HepG2 (cell line): Measurements from ENCODE around the gene SAA2. TPM values are rescaled to one million over a fixed set of nuclear protein-coding genes. Genes with fewer than 3 reads are reported as not detected.

ENCODE experiments used
- ATAC-seq: fragments of 200-7000 bp; cut with Tn5 transposase; 3 replicates; pipeline ENCODE4 v1.9.1; 2020; ENCODE audit warnings: mild to moderate bottlenecking, moderate library complexity
- BruUV-seq: library from RNA; stranded (reverse); fragments of 400-500 nt; replicated peaks from 2 replicates; lab custom pipeline; 2021; lab: Mats Ljungman, UMichigan
- CTCF ChIA-PET: fragments of 300-600 bp; formaldehyde crosslinking; extraction: SDS; loops from one replicate; lab custom pipeline; 2021; ENCODE audit warnings: low total read pairs, inconsistent platforms, low intra/inter-chr PET ratio; lab: Yijun Ruan, JAX
- POLR2A ChIA-PET: fragments of 350-600 bp; sonication (Branson Sonifier 250); formaldehyde crosslinking; loops from one replicate; lab custom pipeline; 2020; ENCODE audit warnings: antibody characterized with exemption, inconsistent platforms; lab: Yijun Ruan, JAX
- DNase-seq: peaks from one replicate; pipeline ENCODE4 v3.0.0-alpha.2; 2015; ENCODE audit warnings: low spot score
- FAIRE-seq: peaks from 3 replicates; lab custom pipeline; 2011; peaks lifted over from hg19 to GRCh38; lab: Jason Lieb, UNC
- H2AFZ ChIP-seq: one replicate; pipeline ENCODE4 v1.6.1; 2011; ENCODE audit warnings: low read length, inconsistent platforms
- H3K27ac ChIP-seq: fragments of 300-600 bp; 3 replicates; pipeline ENCODE4 v1.8.0; 2011; ENCODE audit warnings: mixed run types, mild to moderate bottlenecking, mixed read lengths, low read length, inconsistent platforms; ENCODE audit not compliant: insufficient read depth; ENCODE audit errors: extremely low read length
- H3K27me3 ChIP-seq, 2 experiments: fragments of 200-600 bp in 1 of 2; 2 replicates in 1 of 2; 3 replicates in 1 of 2; pipeline versions ENCODE4 v1.6.0 to v1.8.0; 2011; ENCODE audit warnings: low read length in 2 of 2, mild to moderate bottlenecking in 2 of 2, moderate library complexity in 2 of 2, inconsistent platforms in 1 of 2; ENCODE audit not compliant: insufficient read depth in 2 of 2, control insufficient read depth in 1 of 2
- H3K36me3 ChIP-seq, 2 experiments: fragments of 200-600 bp in 1 of 2; replicated peaks in 1 of 2; 2 replicates in 1 of 2; 3 replicates in 1 of 2; pipeline versions ENCODE4 v1.5.1 to v1.8.0; 2011; ENCODE audit warnings: low read length in 2 of 2, inconsistent platforms in 1 of 2; ENCODE audit not compliant: insufficient read depth in 2 of 2, control insufficient read depth in 1 of 2
- H3K4me1 ChIP-seq: 2 replicates; pipeline ENCODE4 v1.5.1; 2012; ENCODE audit warnings: low read length, inconsistent platforms; ENCODE audit not compliant: insufficient read depth
- H3K4me2 ChIP-seq: 2 replicates; pipeline ENCODE4 v1.6.0; 2011; ENCODE audit warnings: low read depth, low read length, inconsistent platforms
- H3K4me3 ChIP-seq, 3 experiments: fragments of 200-600 bp in 1 of 3; sonication (generic), shearing (Covaris generic) in 1 of 3; replicated peaks in 1 of 3; 2 replicates each; pipeline ENCODE4 v1.5.1; 2011 to 2016; ENCODE audit warnings: low read length in 3 of 3, inconsistent platforms in 2 of 3, low read depth in 2 of 3, mild to moderate bottlenecking in 2 of 3, control low read depth in 1 of 3, mixed read lengths in 1 of 3; ENCODE audit not compliant: insufficient read depth in 1 of 3
- H3K79me2 ChIP-seq: one replicate; pipeline ENCODE4 v1.6.1; 2011; ENCODE audit warnings: low read length, inconsistent platforms; ENCODE audit not compliant: insufficient read depth
- H3K9ac ChIP-seq: 2 replicates; pipeline ENCODE4 v1.6.0; 2011; ENCODE audit warnings: mild to moderate bottlenecking, low read depth, low read length, inconsistent platforms; ENCODE audit not compliant: insufficient read depth
- H3K9me3 ChIP-seq: 2 replicates; pipeline ENCODE4 v1.5.1; 2012; ENCODE audit warnings: mild to moderate bottlenecking, low read length
- H4K20me1 ChIP-seq: 2 replicates; pipeline ENCODE4 v1.6.0; 2011; ENCODE audit warnings: inconsistent platforms, mild to moderate bottlenecking, low read length, moderate library complexity; ENCODE audit not compliant: insufficient read depth
- CEBPG ChIP-seq: IDR thresholded peaks from 2 replicates; pipeline ENCODE4 v1.6.1; 2016
- CTCF ChIP-seq: sonication (generic); formaldehyde crosslinking; IDR thresholded peaks from 2 replicates; pipeline ENCODE4 v1.5.0; 2020; ENCODE audit warnings: mild to moderate bottlenecking, missing genetic modification reagents, moderate library complexity
- ELF3 ChIP-seq: IDR thresholded peaks from 2 replicates; pipeline ENCODE4 v1.6.1; 2016; ENCODE audit warnings: missing genetic modification reagents, missing compliant biosample characterization
- ERF ChIP-seq: IDR thresholded peaks from 2 replicates; pipeline ENCODE4 v1.6.1; 2018; ENCODE audit warnings: missing biosample characterization, missing genetic modification reagents
- ETV5 ChIP-seq: IDR thresholded peaks from 2 replicates; pipeline ENCODE4 v1.6.1; 2018; ENCODE audit warnings: missing biosample characterization, missing genetic modification reagents, inconsistent platforms, borderline replicate concordance
- HHEX ChIP-seq: IDR thresholded peaks from 2 replicates; pipeline ENCODE4 v1.6.1; 2016; ENCODE audit warnings: control low read depth
- IKZF4 ChIP-seq: sonication (generic); formaldehyde crosslinking; IDR thresholded peaks from 2 replicates; pipeline ENCODE4 v1.5.1; 2020; ENCODE audit warnings: borderline replicate concordance, mild to moderate bottlenecking, low read depth, missing genetic modification reagents; ENCODE audit errors: not compliant biosample characterization
- PITX1 ChIP-seq: sonication (generic); formaldehyde crosslinking; IDR thresholded peaks from 2 replicates; pipeline ENCODE4 v1.5.1; 2020; ENCODE audit warnings: mild to moderate bottlenecking, missing genetic modification reagents
- RAD21 ChIP-seq: fragments of 450-650 bp; formaldehyde crosslinking; IDR thresholded peaks from 2 replicates; pipeline ENCODE4 v1.5.0; 2020; ENCODE audit warnings: mild to moderate bottlenecking
- RXRB ChIP-seq: IDR thresholded peaks from 2 replicates; pipeline ENCODE4 v1.6.1; 2016; ENCODE audit warnings: borderline replicate concordance, missing genetic modification reagents, missing compliant biosample characterization
- SMC3 ChIP-seq: IDR thresholded peaks from 2 replicates; pipeline ENCODE4 v1.6.1; 2011; ENCODE audit warnings: low read length, improper control_type of control experiment
- SOX6 ChIP-seq, 2 experiments: fragments of 450-650 bp in 1 of 2; sonication (generic) in 1 of 2; formaldehyde crosslinking in 1 of 2; IDR thresholded peaks; 2 replicates each; pipeline versions ENCODE4 v1.4.0 to v1.6.1; 2017 to 2020; ENCODE audit warnings: antibody characterized with exemption in 1 of 2, mild to moderate bottlenecking in 1 of 2, missing genetic modification reagents in 1 of 2
- STAG1 ChIP-seq: sonication (generic); formaldehyde crosslinking; IDR thresholded peaks from 2 replicates; pipeline ENCODE4 v1.4.0; 2020; ENCODE audit warnings: missing genetic modification reagents
- TEAD3 ChIP-seq: optimal IDR thresholded peaks from 2 replicates; pipeline ENCODE3; 2016; ENCODE audit warnings: borderline replicate concordance
- XRCC5 ChIP-seq: fragments of 200-400 bp; formaldehyde crosslinking; optimal IDR thresholded peaks from 2 replicates; pipeline ENCODE3; 2017; ENCODE audit warnings: mild to moderate bottlenecking, low read length
- ZBTB21 ChIP-seq: sonication (generic); formaldehyde crosslinking; IDR thresholded peaks from 2 replicates; pipeline ENCODE4 v1.4.0; 2020; ENCODE audit warnings: missing genetic modification reagents
- ZBTB7B ChIP-seq: sonication (generic); formaldehyde crosslinking; IDR thresholded peaks from 2 replicates; pipeline ENCODE4 v1.4.0; 2020; ENCODE audit warnings: missing genetic modification reagents
- ZNF331 ChIP-seq: sonication (generic); formaldehyde crosslinking; IDR thresholded peaks from 2 replicates; pipeline ENCODE4 v1.4.0; 2020; ENCODE audit warnings: missing genetic modification reagents
- ZNF569 ChIP-seq: sonication (generic); formaldehyde crosslinking; IDR thresholded peaks from 2 replicates; pipeline ENCODE4 v1.5.0; 2020; ENCODE audit warnings: mild to moderate bottlenecking, missing genetic modification reagents, moderate library complexity, borderline replicate concordance
- ZNF841 ChIP-seq: sonication (generic); formaldehyde crosslinking; IDR thresholded peaks from 2 replicates; pipeline ENCODE4 v1.8.1; 2023; ENCODE audit warnings: missing genetic modification reagents, borderline replicate concordance
- ZSCAN29 ChIP-seq: sonication (generic); formaldehyde crosslinking; conservative IDR thresholded peaks from 2 replicates; pipeline ENCODE4 v1.4.0; 2020; ENCODE audit warnings: mild to moderate bottlenecking, missing genetic modification reagents
- WGBS: methylation state at CpG from one replicate; pipeline ENCODE4 v1.1.6; 2017; ENCODE audit warnings: low lambda C conversion rate; 5-methylcytosine and 5-hydroxymethylcytosine counted together
- in situ Hi-C: cut with HindIII; loops from 2 replicates; pipeline ENCODE4 v1.10.0; 2017; ENCODE audit warnings: low pct_unique_long_range_greater_than_20kb; ENCODE audit not compliant: extremely low pct_ligation_motif_present
- intact Hi-C: fragments of 100-400 bp; cut with micrococcal nuclease; formaldehyde crosslinking; loops from one replicate; pipeline ENCODE4 v1.10.0; 2022; ENCODE audit not compliant: unreplicated experiment
- polyA plus RNA-seq, 8 experiments: library from polyadenylated mRNA; depleted of rRNA in 3 of 8; stranded (reverse) in 7 of 8; unstranded in 1 of 8; fragments of >200 nt; fragmentation: Illumina TruSeq in 4 of 8; extraction: Trizol in 4 of 8; gene quantifications; 2 replicates each; pipeline versions ENCODE4 v1.2.1 to v1.2.3, GENCODE V29; 2011 to 2016; ENCODE audit warnings: low read depth in 4 of 8, missing spikeins in 1 of 8, mixed read lengths in 1 of 8; ENCODE audit not compliant: insufficient read depth in 1 of 8
- total RNA-seq, 5 experiments: library from RNA; depleted of rRNA; stranded (reverse); fragments of >200 nt; fragmentation: Illumina TruSeq; extraction: Trizol; gene quantifications; 2 replicates each; pipeline ENCODE4 v1.2.3, GENCODE V29; 2016; ENCODE audit warnings: low read depth in 1 of 5

The SAA2 gene
- total and polyA plus RNA-seq, 2 of the 13 experiments (the other 11 are each of a cell fraction or from before 2014, with no cell fraction given), result 0.27 TPM; not detected in 1

DNA sequence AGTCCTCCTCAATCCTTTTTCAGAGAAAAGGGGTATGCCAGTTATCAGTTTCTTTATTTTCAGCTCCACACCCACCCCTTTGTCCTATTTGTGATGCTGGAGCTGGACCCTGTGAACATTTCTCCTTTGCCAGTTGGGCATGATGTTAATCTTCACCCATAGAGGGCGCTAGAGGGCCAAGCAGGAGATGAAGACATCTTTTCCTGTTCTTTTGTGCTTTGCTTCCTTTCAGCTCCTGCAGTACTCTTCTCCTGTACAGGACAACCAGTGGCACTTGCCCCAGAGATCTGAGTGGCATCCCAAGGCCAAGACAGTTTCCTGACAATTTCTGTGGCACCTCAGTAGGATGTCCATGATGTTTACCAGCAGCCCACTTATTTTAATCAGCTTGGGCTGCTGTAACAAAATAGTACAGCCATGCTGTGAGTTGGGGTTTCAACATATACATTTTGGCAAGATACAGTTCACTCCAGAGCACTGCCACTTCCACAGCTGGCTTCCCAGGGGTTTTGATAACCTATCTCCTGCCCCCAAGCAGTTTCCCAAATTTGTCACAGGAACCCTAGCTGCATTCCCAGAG is 4.6 kb downstream of the SAA2 start:
- peak; percentile 42 for ATAC-seq
- H3K4me1 ChIP-seq, result peaks cover 23% of the 10 kb centered on the region
- H3K27me3 ChIP-seq, result peaks cover 0 to 3% of the 10 kb centered on the region in 2 experiments; a peak in 1 of 5 replicates
- H3K79me2 ChIP-seq, result no peaks in the 10 kb centered on the region
- WGBS, result 0% methylated on average over 1 of the region's 1 CpG
- ChIA-PET CTCF (interaction anchor here (0.7 to 1.5 kb wide), 4 partner anchors 73 to 129 kb away, joined by 3 to 6 read pairs (median 4); no protein-coding TSS in a partner anchor), POLR2A (interaction anchor here (0.7 to 1.6 kb wide), 3 partner anchors 13 to 390 kb away, joined by 3 to 6 read pairs (median 4); partner anchors contain the start of genes HPS5 and SPTY2D1)
- no TSS peak for BruUV-seq
- H3K9ac ChIP-seq, result no peak overlapping the region
- H3K36me3 ChIP-seq, result no peaks in the 10 kb centered on the region
- in situ Hi-C loops, result no loop called here
- H2AFZ ChIP-seq, result no peak overlapping the region
- no peak overlapping the region for H3K4me3 ChIP-seq
- no peaks in the 10 kb centered on the region for H3K9me3 ChIP-seq
- H3K4me2 ChIP-seq, result no peak overlapping the region
- no peak overlapping the region for H3K27ac ChIP-seq
- no peak for FAIRE-seq
- H4K20me1 ChIP-seq, result no peaks in the 10 kb centered on the region
- intact Hi-C loops, result loop anchor here (5.0 kb wide), 1 partner anchor 67 kb away; no protein-coding TSS in a partner anchor
- DNase-seq, result peak; percentile 52
- TF ChIP-seq SMC3 (peak; percentile 76; the same call in 1 of the 2 replicates), ELF3 (peak; percentile 47; the same call in 1 of the 2 replicates), ZBTB21 (CRISPR knock-in tag) (no peak), CTCF (peak; percentile 88), SOX6 (IDR thresholded peaks at IDR 0.05) (no peak), SOX6 (CRISPR knock-in tag; IDR thresholded peaks at IDR 0.05) (peak; percentile 36; the same call in 1 of the 2 replicates), CEBPG (CRISPR knock-in tag) (peak; percentile 28; the same call in 1 of the 2 replicates), ERF (0 out of 2 replicates have a peak, but pooled peaks have one; percentile 37), ETV5 (CRISPR knock-in tag) (peak; percentile 17; the same call in 1 of the 2 replicates), ZBTB7B (no peak), ZSCAN29 (CRISPR knock-in tag) (no peak), ZNF841 (no peak), TEAD3 (CRISPR knock-in tag) (peak; percentile 26), ZNF569 (CRISPR knock-in tag) (0 out of 2 replicates have a peak, but pooled peaks have one; percentile 36), PITX1 (CRISPR knock-in tag) (peak; percentile 57; the same call in 1 of the 2 replicates), HHEX (CRISPR knock-in tag) (no peak), RXRB (CRISPR knock-in tag) (peak; percentile 36; the same call in 1 of the 2 replicates), IKZF4 (CRISPR knock-in tag) (peak; percentile 21), RAD21 (CRISPR knock-in tag) (peak; percentile 66), ZNF331 (CRISPR knock-in tag) (peak; percentile 39; the same call in 1 of the 2 replicates), XRCC5 (peak; percentile 43), STAG1 (peak; percentile 85)
